Measurements from ENCODE around the gene CYLD.

CYLD gene

DNA sequence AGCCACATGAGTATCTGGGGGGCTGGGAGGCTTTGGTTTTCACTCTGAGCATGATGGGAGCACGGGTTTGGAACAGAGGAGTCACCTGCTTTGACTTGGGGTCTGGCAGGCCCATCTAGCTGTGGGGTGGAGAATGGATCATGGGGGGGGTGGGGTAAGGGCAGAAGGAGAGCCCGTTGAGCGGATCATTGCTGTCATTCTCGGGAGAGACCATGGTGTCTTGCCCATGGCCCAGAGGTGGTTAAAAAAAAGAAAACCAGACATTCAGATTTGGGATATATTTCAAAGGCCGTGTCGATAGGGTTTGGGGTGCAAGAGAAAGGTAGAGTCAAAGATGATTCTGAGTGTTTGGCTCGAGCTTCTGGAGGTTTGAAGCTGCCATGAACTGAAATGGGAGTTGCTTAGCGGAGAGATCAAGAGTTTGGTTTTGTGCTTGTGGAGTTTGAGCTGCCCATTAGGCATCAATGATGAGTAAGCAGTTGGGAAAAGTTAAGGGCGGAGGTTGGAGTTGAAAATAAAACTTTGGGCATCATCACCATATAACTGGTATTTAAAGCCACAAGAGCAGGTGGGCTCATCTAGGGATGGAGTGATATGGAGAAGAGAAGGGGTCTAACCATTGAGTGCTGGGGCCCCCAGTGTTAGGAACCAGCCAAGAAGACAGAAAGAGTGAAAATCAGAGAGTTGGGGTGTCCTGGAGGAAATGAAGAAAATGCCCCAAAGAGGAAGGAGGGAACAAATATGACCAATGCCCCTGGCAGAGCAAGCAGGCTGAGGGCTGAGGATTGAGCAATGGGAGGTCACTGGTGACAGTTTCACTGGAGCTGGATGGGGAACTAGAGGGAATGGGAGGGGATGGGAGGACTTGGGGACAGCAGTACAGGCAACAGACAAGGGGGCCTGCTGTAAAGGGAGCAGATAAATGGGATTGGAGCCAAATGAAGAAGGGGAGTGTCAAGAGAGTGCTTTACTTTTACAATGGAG, 46.6 kb upstream of the CYLD start:
- no peak for TF ChIP-seq TCF12 (IDR thresholded peaks at IDR 0.05; ENCODE audit: low read depth)
- no peak for TF ChIP-seq YY1 (IDR thresholded peaks at IDR 0.05; ENCODE audit: low read depth)
- TF ChIP-seq NFIC (IDR thresholded peaks at IDR 0.05): no peak
- no peak for TF ChIP-seq CEBPB (IDR thresholded peaks at IDR 0.05)
- no peak for TF ChIP-seq FOXM1 (IDR thresholded peaks at IDR 0.05; ENCODE audit: borderline replicate concordance, low read depth)
- no peak for TF ChIP-seq ZBTB7A (IDR thresholded peaks at IDR 0.05; ENCODE audit: low read depth)
- TF ChIP-seq, protein P1, sequence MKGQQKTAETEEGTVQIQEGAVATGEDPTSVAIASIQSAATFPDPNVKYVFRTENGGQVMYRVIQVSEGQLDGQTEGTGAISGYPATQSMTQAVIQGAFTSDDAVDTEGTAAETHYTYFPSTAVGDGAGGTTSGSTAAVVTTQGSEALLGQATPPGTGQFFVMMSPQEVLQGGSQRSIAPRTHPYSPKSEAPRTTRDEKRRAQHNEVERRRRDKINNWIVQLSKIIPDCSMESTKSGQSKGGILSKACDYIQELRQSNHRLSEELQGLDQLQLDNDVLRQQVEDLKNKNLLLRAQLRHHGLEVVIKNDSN (IDR thresholded peaks at IDR 0.05): no peak
- TF ChIP-seq, protein P2, sequence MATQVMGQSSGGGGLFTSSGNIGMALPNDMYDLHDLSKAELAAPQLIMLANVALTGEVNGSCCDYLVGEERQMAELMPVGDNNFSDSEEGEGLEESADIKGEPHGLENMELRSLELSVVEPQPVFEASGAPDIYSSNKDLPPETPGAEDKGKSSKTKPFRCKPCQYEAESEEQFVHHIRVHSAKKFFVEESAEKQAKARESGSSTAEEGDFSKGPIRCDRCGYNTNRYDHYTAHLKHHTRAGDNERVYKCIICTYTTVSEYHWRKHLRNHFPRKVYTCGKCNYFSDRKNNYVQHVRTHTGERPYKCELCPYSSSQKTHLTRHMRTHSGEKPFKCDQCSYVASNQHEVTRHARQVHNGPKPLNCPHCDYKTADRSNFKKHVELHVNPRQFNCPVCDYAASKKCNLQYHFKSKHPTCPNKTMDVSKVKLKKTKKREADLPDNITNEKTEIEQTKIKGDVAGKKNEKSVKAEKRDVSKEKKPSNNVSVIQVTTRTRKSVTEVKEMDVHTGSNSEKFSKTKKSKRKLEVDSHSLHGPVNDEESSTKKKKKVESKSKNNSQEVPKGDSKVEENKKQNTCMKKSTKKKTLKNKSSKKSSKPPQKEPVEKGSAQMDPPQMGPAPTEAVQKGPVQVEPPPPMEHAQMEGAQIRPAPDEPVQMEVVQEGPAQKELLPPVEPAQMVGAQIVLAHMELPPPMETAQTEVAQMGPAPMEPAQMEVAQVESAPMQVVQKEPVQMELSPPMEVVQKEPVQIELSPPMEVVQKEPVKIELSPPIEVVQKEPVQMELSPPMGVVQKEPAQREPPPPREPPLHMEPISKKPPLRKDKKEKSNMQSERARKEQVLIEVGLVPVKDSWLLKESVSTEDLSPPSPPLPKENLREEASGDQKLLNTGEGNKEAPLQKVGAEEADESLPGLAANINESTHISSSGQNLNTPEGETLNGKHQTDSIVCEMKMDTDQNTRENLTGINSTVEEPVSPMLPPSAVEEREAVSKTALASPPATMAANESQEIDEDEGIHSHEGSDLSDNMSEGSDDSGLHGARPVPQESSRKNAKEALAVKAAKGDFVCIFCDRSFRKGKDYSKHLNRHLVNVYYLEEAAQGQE (IDR thresholded peaks at IDR 0.05; ENCODE audit: low read depth): no peak
- TF ChIP-seq TAF1 (IDR thresholded peaks at IDR 0.05; ENCODE audit: low read depth): no peak
- no peak for TF ChIP-seq EGR1 (IDR thresholded peaks at IDR 0.05)
- no peak for TF ChIP-seq EP300 (IDR thresholded peaks at IDR 0.05; ENCODE audit: borderline replicate concordance)
- TF ChIP-seq, protein P3, sequence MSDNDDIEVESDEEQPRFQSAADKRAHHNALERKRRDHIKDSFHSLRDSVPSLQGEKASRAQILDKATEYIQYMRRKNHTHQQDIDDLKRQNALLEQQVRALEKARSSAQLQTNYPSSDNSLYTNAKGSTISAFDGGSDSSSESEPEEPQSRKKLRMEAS (IDR thresholded peaks at IDR 0.05): no peak
- TF ChIP-seq RAD21 (IDR thresholded peaks at IDR 0.05; ENCODE audit: low read depth): no peak
- TF ChIP-seq TEAD4 (IDR thresholded peaks at IDR 0.05): no peak

DNA sequence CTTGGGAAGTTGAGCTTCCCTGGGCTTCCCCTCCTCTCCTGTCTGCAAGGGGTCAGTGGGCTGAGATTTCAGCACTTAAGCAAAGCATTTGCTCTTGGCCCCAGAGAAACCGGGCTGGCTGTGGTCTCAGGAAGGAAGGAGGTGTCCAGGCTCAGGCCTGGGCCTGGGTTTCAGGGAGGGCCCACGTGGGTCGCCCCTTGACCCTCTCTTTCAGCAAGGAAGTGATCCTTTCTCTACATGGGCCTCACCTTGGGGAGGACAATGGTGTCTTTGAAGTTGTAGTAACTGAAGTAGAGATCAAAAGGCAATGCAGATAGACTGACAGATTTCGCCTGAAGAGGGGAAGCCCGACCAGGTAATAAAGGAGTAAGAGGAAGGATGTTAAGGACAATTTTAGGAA, 45.8 kb upstream of the CYLD start:
- no peak for TF ChIP-seq EP300 (IDR thresholded peaks at IDR 0.05; ENCODE audit: borderline replicate concordance)
- no peak for TF ChIP-seq TEAD4 (IDR thresholded peaks at IDR 0.05)
- TF ChIP-seq, protein P3 (IDR thresholded peaks at IDR 0.05): no peak
- TF ChIP-seq, protein P1 (IDR thresholded peaks at IDR 0.05): no peak
- no peak for TF ChIP-seq ZBTB7A (IDR thresholded peaks at IDR 0.05; ENCODE audit: low read depth)
- TF ChIP-seq EGR1 (IDR thresholded peaks at IDR 0.05): no peak
- no peak for TF ChIP-seq RAD21 (IDR thresholded peaks at IDR 0.05; ENCODE audit: low read depth)
- TF ChIP-seq, protein P2 (IDR thresholded peaks at IDR 0.05; ENCODE audit: low read depth): no peak
- no peak for TF ChIP-seq YY1 (IDR thresholded peaks at IDR 0.05; ENCODE audit: low read depth)
- no peak for TF ChIP-seq CREB1 (IDR thresholded peaks at IDR 0.05; ENCODE audit: low read depth)
- no peak for TF ChIP-seq TAF1 (IDR thresholded peaks at IDR 0.05; ENCODE audit: low read depth)

DNA sequence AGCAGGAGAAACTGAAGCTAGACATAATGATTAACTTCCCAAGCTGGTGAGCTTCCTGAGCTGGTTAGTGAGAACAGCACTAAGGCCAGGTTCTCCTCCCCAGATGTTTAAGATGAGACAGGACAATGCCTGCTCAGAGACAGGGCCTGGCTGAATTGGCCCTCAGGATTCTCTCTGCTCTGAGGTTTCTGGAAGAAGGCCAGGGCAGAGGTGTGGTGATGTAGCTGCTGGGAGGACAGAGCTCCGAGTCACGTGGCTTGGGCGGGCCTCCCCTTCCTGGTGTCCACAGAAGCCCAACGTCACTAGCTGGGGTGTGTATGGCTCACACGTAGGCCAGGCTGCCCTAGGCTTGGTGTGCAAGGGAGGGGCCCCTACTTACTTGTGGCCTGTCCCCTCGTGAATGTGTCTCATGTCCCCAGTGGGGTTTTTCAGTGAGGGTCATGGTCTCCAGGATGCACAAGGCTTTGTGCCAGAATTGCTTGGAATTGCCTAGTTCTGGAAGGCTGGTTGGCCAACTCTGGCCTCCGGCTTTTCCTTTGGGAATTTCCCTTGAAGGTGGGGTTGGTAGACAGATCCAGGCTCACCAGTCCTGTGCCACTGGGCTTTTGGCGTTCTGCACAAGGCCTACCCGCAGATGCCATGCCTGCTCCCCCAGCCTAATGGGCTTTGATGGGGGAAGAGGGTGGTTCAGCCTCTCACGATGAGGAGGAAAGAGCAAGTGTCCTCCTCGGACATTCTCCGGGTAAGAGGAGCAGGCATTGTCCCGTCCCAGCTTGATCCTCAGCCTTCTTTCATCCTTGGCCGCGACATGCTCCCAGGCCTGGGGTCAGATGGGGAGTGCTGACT, 45.1 kb upstream of the CYLD start:
- TF ChIP-seq, protein P1 (IDR thresholded peaks at IDR 0.05): peak; percentile 87
- TF ChIP-seq CREB1 (IDR thresholded peaks at IDR 0.05; ENCODE audit: low read depth) (no peak), RAD21 (IDR thresholded peaks at IDR 0.05; ENCODE audit: low read depth) (no peak)

DNA sequence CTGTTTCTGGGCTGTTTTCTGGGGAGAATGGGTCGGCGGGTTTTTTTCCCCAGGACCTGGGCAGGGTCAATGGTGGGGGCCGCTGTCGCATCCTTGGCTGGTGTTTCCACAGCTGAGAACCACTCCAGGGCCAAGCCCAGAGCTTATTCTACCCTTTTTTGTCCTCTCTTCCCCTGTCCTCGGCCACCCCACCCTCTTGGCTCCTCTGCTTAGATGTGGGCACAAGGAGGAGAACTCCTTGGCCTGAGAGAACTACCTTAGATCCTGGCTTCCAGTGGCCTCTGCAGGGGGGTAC, 44.5 kb upstream of the CYLD start:
- TF ChIP-seq CEBPB (IDR thresholded peaks at IDR 0.05) (no peak), RAD21 (IDR thresholded peaks at IDR 0.05; ENCODE audit: low read depth) (no peak), EGR1 (IDR thresholded peaks at IDR 0.05) (no peak)
- TF ChIP-seq, protein P1 (IDR thresholded peaks at IDR 0.05): no peak
- TF ChIP-seq, protein P3 (IDR thresholded peaks at IDR 0.05): no peak
